Activated gamma-delta T cell treated with anti-CD3 and anti-CD28 coated beads, Interleukin-2, amount 50 U/mL, for 16 hours (primary cell): ENCODE results near the gene HNF4A.

Experiments
- DNase-seq: peaks from one replicate; pipeline ENCODE4 v3.0.0-alpha.2; 2020; ENCODE audit warnings: low read depth

HNF4A gene

GRCh38 chr20:44426879-44427790, 71.6 kb downstream of the HNF4A start:
- no peak for DNase-seq

- DNase-seq: no peak
Measured at GRCh38 chr20:44427804-44428173, 72.3 kb downstream of the HNF4A start.

- no peak for DNase-seq
Measured at GRCh38 chr20:44428174-44429016, 72.9 kb downstream of the HNF4A start.

GRCh38 chr20:44429017-44429339, 73.5 kb downstream of the HNF4A start:
- DNase-seq: no peak

- DNase-seq: no peak
Measured at GRCh38 chr20:44429419-44430269, 74.1 kb downstream of the HNF4A start.

- no peak for DNase-seq
Measured at GRCh38 chr20:44430270-44431065, 75.0 kb downstream of the HNF4A start.

- DNase-seq: no peak
Measured at GRCh38 chr20:44431118-44431501, 75.6 kb downstream of the HNF4A start.

- DNase-seq: no peak
Measured at GRCh38 chr20:44431502-44432234, 76.2 kb downstream of the HNF4A start.

- no peak for DNase-seq
Measured at GRCh38 chr20:44432618-44433577, 77.4 kb downstream of the HNF4A start.

GRCh38 chr20:44433751-44434538, 78.4 kb downstream of the HNF4A start:
- DNase-seq: no peak

GRCh38 chr20:44435630-44436335, 80.3 kb downstream of the HNF4A start:
- no peak for DNase-seq

- no peak for DNase-seq
Measured at GRCh38 chr20:44436393-44436792, 80.9 kb downstream of the HNF4A start.

- no peak for DNase-seq
Measured at GRCh38 chr20:44437497-44437896, 82.0 kb downstream of the HNF4A start.

GRCh38 chr20:44438782-44439181, 83.3 kb downstream of the HNF4A start:
- DNase-seq: no peak

GRCh38 chr20:44439318-44439717, 83.8 kb downstream of the HNF4A start:
- no peak for DNase-seq

GRCh38 chr20:44442298-44443070, 87.0 kb downstream of the HNF4A start:
- no peak for DNase-seq
